Stimulated activated CD4-positive, alpha-beta T cell treated with anti-CD3 and anti-CD28 coated beads, Interleukin-12 subunit alpha, Interleukin-12 subunit beta, amount 100 ng/mL, for 48 hours (primary cell): ENCODE results near the gene TPO.
"Not testable (repeated sequence)": the region's sequence is repeated elsewhere in the genome, so short reads cannot be mapped to it uniquely, and the experiment has no call there.

Source experiments
- DNase-seq, 3 donors: peaks; one replicate each; pipeline ENCODE4 v3.0.0-alpha.2; 2020; ENCODE audit warnings: low read depth in 2 of 3, low spot score in 1 of 3

The TPO gene

DNA sequence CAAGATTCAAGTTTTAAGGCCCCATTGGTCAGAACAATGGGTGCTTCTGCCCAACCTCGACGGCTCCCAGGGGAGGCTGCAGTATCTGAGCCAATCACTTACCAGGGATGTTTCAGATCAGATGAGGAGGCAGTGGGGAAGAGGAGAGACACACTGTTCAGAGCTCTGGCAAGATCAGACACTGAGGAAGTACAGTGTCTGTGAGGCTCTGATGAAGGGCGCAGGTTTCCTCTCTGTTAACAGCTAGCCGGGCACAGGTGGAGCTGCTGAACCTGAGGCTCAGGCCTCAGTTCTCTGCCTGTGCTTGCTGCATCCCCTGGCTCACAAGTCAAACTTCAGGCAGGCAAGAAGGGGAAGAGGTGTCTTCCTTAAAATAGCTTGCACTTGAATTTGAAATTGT, 69.7 kb downstream of the TPO start:
- DNase-seq: no peak

DNA sequence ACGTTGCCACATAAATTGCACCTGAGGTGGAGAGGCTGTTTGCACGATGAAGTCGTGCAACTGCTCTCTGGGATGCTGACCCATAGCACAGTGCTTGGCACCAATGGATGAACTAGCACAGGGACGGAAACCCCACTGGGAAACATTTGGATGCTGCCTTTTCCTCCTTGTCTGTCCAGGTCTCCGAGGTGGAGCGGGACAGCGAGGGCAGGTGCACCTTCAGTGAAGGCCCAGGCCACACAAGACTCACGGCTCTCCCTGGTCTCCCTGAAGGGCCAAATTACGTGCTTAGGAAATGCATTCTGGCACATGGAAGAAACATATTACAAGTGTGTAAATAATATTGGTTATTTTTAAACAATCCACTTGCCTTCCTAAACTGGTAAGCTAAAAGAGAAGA, 70.3 kb downstream of the TPO start:
- no peak for DNase-seq

- DNase-seq: no peak
Measured at GRCh38 chr2:1484131-1484884, 71.0 kb downstream of the TPO start.

DNA sequence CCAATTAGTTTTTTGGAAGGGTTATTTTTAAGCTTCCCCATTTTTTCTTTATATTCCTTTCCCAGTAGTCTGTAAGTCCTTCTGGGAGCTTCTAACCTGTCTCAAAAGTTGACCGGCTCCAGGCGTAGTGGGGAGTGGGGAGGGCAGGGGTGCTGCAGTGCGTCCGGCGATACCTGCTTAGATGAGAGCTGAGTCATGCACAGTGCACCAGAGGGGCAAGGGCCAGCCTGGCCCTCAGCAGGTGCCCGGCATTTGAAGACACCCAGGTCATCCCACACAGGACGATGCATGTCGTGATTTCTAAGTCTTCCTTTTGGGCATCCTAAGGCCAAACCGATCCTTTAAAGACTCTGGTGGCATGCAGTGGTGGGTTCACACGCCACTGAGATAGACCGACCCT, 73.4 kb downstream of the TPO start:
- no peak for DNase-seq

- DNase-seq: no peak
Measured at GRCh38 chr2:1487758-1488157, 74.5 kb downstream of the TPO start.

DNA sequence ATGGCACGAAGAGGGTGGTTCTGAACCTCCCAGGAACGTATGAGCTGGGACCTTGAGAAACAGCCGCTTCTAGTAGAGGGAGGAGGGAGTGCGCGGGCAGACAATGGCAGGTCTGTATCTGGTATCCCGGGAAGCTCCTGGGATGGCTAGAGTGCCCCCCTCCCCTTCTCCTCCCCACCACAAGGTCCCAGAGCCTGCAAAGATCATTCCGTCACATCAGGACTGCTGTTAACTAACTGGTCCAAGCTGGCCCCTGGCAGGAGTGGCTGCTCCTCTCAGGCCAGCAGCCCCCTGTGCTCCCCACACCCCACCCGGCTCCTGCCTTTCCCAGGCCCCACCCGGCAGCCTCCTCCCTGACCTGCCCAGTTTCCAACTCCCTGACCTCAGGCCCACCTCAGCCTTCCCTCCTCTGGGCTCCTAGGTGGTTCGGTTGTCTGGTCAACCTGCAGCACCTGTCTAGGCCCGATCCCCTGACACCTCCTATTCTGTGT, 75.0 kb downstream of the TPO start:
- DNase-seq: no peak

DNA sequence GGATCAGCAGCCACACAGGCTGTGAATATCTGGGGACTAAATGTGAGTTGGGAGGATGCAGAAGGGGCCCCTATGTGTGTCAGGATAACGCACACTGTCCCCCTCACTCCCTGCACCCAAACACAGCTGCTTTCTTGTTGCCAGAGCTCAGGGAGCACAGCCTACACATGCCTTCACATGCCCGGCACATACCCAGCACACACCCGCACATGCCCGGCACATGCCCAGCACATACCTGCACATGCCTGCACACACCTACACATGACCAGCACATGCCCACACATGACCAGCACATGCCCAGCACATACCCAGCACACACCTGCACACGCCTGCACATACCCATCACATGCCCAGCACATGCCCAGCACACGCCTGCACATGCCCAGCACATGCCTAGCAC, 75.6 kb downstream of the TPO start:
- no peak for DNase-seq

DNA sequence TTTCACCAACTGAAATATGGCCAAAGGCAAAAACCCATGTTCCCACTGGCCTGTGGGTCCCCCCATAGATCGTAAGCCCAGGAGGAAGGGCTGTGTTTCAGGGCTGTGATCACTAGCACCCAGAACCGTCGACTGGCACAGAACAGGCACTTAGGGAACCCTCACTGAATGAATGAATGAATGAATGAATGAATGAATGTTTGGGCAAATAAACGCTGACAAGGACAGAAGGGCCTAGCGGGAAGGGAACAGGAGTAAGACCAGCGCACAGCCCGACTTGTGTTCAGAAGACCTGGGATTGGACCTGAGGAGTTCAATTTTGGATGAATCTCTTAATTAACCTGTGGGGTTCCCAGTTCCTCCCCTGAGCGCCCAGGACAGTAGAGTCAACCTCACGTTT, 76.2 kb downstream of the TPO start:
- DNase-seq: no peak

DNA sequence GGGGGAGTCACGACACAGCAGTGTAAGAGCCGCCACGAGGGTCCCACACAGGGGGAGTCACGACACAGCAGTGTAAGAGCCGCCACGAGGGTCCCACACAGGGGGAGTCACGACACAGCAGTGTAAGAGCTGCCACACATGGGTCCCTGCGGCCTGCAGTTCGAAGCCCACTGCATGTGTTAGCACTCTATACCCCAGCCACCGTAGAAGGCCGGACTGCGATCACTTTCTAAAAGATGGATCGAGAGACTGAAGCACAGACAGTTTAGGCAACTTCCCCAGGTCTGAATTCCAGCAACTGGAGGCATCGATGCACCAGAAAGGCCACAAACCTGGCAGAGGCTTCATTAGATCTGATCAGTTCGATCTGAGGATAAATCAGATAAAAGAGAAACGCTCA, 77.1 kb downstream of the TPO start:
- not testable (repeated sequence) for DNase-seq

GRCh38 chr2:1491751-1492150, 78.5 kb downstream of the TPO start:
- DNase-seq: no peak

- DNase-seq: not testable (repeated sequence)
Measured at GRCh38 chr2:1492231-1492630, 79.0 kb downstream of the TPO start.

GRCh38 chr2:1492711-1493430, 79.6 kb downstream of the TPO start:
- no peak for DNase-seq

DNA sequence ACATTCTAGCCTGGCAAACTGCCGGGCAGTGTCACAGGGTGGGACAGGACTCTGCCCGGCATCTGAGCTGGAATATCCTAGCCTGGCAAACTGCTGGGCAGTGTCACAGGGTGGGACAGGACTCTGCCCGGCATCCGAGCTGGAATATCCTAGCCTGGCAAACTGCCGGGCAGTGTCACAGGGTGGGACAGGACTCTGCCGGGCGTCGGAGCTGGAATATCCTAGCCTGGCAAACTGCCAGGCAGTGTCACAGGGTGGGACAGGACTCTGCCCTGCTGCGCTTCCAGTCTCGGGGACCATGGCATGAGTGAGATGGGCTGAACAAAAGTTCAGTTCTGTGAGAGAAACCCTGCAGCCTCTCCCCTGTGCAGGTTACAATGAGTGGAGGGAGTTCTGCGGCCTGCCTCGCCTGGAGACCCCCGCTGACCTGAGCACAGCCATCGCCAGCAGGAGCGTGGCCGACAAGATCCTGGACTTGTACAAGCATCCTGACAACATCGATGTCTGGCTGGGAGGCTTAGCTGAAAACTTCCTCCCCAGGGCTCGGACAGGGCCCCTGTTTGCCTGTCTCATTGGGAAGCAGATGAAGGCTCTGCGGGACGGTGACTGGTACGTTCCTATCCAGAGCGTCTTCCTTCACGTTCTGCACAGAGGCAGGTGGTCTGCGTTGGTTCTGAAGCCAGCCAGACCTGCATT, 80.3 kb downstream of the TPO start:
- no peak for DNase-seq

DNA sequence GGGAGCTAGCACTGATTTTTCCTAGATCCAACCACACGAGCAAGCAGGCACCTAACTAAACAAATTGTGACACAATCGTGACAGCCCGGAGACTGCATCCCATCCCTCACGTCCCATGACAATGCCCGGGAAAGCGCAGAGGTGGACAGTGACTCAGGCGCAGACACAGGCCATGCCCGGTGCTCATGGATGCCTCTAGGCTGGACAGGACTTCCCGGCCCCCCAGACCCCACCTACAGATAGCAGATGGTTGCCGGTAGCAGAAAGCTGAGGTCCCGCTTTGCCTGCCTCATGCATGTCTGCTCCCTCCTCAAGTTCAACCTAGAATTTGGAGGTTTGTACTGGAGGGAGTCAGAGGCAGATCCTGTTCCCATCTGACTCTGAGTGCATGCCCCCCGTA, 81.0 kb downstream of the TPO start:
- DNase-seq: no peak

- DNase-seq: no peak
Measured at GRCh38 chr2:1494906-1495305, 81.6 kb downstream of the TPO start.

DNA sequence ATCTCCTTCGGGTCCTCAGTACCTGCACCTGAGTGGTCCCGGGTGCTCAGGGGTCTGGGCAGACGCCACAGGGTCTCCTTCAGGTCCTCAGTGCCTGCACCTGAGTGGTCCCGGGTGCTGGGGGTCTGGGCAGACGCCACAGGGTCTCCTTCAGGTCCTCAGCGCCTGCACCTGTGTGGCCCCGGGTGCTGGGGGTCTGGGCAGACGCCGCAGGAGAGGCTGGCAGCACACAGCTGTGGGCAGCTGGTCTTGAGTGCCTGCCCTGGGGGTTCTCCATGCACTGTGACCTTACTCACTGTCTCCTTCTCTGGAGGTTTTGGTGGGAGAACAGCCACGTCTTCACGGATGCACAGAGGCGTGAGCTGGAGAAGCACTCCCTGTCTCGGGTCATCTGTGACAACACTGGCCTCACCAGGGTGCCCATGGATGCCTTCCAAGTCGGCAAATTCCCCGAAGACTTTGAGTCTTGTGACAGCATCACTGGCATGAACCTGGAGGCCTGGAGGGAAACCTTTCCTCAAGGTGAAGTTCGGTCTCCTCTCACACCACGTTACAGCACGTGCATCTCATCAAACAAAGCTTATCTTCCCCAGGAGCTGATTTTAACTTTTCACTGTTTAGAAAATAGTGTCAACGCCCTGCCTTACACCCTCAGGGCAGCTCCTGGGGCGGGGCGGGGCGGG, 82.6 kb downstream of the TPO start:
- DNase-seq: no peak

GRCh38 chr2:1496359-1496821, 83.1 kb downstream of the TPO start:
- DNase-seq: no peak

DNA sequence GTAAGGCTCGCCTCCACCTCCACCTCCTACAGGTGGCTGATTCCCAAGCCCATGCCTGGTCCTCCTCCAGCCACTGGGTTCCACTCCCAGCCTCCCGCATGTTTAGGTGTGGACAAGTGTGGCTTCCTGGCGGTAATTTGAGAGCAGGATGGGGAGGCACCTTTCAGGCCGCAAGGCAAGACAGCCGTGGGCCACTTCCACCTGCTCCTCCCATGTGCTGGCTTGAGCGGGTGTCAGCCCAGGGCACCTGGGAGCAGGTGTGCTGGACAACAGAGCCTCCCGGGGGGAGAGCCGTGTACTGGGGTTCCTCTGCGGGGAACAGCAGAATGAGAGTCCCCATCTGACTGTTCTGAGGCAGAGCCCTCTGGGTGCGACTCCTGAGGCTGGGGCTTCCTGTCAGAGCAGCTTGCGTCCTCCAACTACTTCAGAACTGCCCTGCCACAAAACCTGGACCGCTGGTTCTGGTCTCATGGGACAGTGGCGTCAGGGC, 83.9 kb downstream of the TPO start:
- no peak for DNase-seq

- DNase-seq: no peak
Measured at GRCh38 chr2:1498176-1498575, 84.9 kb downstream of the TPO start.

GRCh38 chr2:1499033-1499795, 86.0 kb downstream of the TPO start:
- DNase-seq: no peak
